NCI-H1048 (cell line): ENCODE data around the gene KDM4F.

Experiments
- DNase-seq: peaks from one replicate; lab custom pipeline; 2025; lab: John Stamatoyannopoulos, UW

KDM4F gene

GRCh38 chr11:95091663-95092180, 42.5 kb downstream of the KDM4F start:
- no peak for DNase-seq

- DNase-seq: no peak
Observed at GRCh38 chr11:95092549-95093324, 43.5 kb downstream of the KDM4F start.

- no peak for DNase-seq
Observed at GRCh38 chr11:95093548-95093947, 44.3 kb downstream of the KDM4F start.

- DNase-seq: no peak
Observed at GRCh38 chr11:95095858-95096587, 46.8 kb downstream of the KDM4F start.

GRCh38 chr11:95097209-95097608, 48.0 kb downstream of the KDM4F start:
- DNase-seq: no peak

- no peak for DNase-seq
Observed at GRCh38 chr11:95098826-95099225, 49.6 kb downstream of the KDM4F start.

GRCh38 chr11:95100191-95100648, 51.0 kb downstream of the KDM4F start:
- no peak for DNase-seq
